ENCODE measurements around the gene EPHX1. TPM values are rescaled to one million over a fixed set of nuclear protein-coding genes. Genes with fewer than 3 reads are reported as not detected.
"Not testable (repeated sequence)": the region's sequence is repeated elsewhere in the genome, so short reads cannot be mapped to it uniquely, and the experiment has no call there.

Gene EPHX1
- total and polyA plus RNA-seq, 4 donors: 93.8 to 1,448 (median 204) TPM

DNA sequence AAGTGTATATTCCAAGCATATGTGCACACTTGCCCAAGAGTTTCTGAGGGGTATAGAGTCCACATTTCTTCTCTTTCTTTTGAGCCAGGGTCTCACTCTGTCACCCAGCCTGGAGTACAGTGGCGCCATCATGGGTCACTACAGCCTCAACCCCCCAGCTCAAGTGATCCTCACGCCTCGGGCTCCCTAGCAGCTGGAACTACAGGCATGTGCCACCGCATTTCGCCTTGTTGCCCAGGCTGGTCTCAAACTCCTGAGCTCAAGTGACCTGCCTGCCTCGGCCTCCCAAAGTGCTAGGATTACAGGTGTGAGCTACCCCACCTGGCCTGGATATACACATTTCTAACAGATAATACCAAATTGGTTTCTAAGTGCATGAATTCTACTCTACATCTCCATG lies 49.4 kb upstream of the EPHX1 start:
- peaks cover 0 to 3% (median under 1%) of the 10 kb centered on the region in 4 donors for H3K4me1 ChIP-seq (ENCODE audit: control insufficient read depth in 4 of 4, insufficient read depth in 4 of 4, low read length in 3 of 4)
- no peak for DNase-seq (ENCODE audit: low spot score)
- H3K9me3 ChIP-seq (ENCODE audit: control insufficient read depth in 4 of 4, low read length in 3 of 4): no peaks in the 10 kb centered on the region
- no peaks in the 10 kb centered on the region for H3K27me3 ChIP-seq (ENCODE audit: control insufficient read depth in 4 of 4, insufficient read depth in 4 of 4, low read length in 3 of 4)
- 96% methylated on average over 6 of the region's 6 CpGs for WGBS
- no peaks in the 10 kb centered on the region for H3K36me3 ChIP-seq (ENCODE audit: control insufficient read depth in 4 of 4, insufficient read depth in 3 of 4, low read depth in 1 of 4, low read length in 3 of 4)
- TF ChIP-seq, protein P1, sequence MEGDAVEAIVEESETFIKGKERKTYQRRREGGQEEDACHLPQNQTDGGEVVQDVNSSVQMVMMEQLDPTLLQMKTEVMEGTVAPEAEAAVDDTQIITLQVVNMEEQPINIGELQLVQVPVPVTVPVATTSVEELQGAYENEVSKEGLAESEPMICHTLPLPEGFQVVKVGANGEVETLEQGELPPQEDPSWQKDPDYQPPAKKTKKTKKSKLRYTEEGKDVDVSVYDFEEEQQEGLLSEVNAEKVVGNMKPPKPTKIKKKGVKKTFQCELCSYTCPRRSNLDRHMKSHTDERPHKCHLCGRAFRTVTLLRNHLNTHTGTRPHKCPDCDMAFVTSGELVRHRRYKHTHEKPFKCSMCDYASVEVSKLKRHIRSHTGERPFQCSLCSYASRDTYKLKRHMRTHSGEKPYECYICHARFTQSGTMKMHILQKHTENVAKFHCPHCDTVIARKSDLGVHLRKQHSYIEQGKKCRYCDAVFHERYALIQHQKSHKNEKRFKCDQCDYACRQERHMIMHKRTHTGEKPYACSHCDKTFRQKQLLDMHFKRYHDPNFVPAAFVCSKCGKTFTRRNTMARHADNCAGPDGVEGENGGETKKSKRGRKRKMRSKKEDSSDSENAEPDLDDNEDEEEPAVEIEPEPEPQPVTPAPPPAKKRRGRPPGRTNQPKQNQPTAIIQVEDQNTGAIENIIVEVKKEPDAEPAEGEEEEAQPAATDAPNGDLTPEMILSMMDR (IDR thresholded peaks at IDR 0.05; ENCODE audit: low read depth, low read length, missing input control): no peak
- TF ChIP-seq TAF1 (conservative IDR thresholded peaks at IDR 0.05) (no peak), YY1 (IDR thresholded peaks at IDR 0.05) (no peak), GABPA (IDR thresholded peaks at IDR 0.05 in 1 of 2, conservative IDR thresholded peaks at IDR 0.05 in 1 of 2) (no peak), JUND (IDR thresholded peaks at IDR 0.05) (no peak), EGR1 (IDR thresholded peaks at IDR 0.05; ENCODE audit: low read depth in 2 of 2) (no peak), NR2F2 (IDR thresholded peaks at IDR 0.05) (no peak), SP1 (IDR thresholded peaks at IDR 0.05) (no peak), HNF4G (IDR thresholded peaks at IDR 0.05) (no peak), HNF4A (conservative IDR thresholded peaks at IDR 0.05) (no peak), RAD21 (IDR thresholded peaks at IDR 0.05) (no peak), RXRA (IDR thresholded peaks at IDR 0.05) (no peak), FOXA2 (IDR thresholded peaks at IDR 0.05) (no peak), FOXA1 (IDR thresholded peaks at IDR 0.05) (no peak)
- TF ChIP-seq, protein P2, sequence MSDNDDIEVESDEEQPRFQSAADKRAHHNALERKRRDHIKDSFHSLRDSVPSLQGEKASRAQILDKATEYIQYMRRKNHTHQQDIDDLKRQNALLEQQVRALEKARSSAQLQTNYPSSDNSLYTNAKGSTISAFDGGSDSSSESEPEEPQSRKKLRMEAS (IDR thresholded peaks at IDR 0.05): no peak
- TF ChIP-seq, protein P3, sequence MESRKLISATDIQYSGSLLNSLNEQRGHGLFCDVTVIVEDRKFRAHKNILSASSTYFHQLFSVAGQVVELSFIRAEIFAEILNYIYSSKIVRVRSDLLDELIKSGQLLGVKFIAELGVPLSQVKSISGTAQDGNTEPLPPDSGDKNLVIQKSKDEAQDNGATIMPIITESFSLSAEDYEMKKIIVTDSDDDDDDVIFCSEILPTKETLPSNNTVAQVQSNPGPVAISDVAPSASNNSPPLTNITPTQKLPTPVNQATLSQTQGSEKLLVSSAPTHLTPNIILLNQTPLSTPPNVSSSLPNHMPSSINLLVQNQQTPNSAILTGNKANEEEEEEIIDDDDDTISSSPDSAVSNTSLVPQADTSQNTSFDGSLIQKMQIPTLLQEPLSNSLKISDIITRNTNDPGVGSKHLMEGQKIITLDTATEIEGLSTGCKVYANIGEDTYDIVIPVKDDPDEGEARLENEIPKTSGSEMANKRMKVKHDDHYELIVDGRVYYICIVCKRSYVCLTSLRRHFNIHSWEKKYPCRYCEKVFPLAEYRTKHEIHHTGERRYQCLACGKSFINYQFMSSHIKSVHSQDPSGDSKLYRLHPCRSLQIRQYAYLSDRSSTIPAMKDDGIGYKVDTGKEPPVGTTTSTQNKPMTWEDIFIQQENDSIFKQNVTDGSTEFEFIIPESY (IDR thresholded peaks at IDR 0.05): no peak
- TF ChIP-seq, protein P4, sequence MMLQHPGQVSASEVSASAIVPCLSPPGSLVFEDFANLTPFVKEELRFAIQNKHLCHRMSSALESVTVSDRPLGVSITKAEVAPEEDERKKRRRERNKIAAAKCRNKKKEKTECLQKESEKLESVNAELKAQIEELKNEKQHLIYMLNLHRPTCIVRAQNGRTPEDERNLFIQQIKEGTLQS (IDR thresholded peaks at IDR 0.05): no peak
- TF ChIP-seq, protein P5, sequence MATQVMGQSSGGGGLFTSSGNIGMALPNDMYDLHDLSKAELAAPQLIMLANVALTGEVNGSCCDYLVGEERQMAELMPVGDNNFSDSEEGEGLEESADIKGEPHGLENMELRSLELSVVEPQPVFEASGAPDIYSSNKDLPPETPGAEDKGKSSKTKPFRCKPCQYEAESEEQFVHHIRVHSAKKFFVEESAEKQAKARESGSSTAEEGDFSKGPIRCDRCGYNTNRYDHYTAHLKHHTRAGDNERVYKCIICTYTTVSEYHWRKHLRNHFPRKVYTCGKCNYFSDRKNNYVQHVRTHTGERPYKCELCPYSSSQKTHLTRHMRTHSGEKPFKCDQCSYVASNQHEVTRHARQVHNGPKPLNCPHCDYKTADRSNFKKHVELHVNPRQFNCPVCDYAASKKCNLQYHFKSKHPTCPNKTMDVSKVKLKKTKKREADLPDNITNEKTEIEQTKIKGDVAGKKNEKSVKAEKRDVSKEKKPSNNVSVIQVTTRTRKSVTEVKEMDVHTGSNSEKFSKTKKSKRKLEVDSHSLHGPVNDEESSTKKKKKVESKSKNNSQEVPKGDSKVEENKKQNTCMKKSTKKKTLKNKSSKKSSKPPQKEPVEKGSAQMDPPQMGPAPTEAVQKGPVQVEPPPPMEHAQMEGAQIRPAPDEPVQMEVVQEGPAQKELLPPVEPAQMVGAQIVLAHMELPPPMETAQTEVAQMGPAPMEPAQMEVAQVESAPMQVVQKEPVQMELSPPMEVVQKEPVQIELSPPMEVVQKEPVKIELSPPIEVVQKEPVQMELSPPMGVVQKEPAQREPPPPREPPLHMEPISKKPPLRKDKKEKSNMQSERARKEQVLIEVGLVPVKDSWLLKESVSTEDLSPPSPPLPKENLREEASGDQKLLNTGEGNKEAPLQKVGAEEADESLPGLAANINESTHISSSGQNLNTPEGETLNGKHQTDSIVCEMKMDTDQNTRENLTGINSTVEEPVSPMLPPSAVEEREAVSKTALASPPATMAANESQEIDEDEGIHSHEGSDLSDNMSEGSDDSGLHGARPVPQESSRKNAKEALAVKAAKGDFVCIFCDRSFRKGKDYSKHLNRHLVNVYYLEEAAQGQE (IDR thresholded peaks at IDR 0.05): no peak
- H3K4me3 ChIP-seq (ENCODE audit: low read depth in 1 of 3, low read length in 3 of 3): no peak overlapping the region
- no peak overlapping the region for H3K9ac ChIP-seq (ENCODE audit: low read depth in 1 of 2, low read length in 2 of 2)
- no peak overlapping the region for H3K27ac ChIP-seq (ENCODE audit: low read depth in 1 of 2, low read length in 2 of 2)

DNA sequence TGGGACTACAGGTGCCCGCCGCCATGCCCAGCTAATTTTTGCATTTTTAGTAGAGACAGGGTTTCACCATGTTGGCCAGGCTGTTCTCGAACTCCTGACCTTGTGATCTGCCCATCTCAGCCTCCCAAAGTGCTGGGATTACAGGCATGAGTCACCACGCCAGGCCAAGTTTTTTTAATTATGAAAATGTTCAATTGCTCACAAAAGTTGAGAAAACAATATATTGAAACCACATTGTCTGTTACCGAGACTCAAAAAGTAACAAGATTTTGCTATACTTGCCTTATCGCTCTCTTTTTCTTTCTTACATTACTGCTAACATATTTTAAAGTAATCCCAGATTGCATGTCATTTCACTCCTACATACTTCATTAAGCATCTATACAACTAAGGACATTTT lies 48.5 kb upstream of the EPHX1 start:
- DNase-seq (ENCODE audit: low spot score); H3K9ac ChIP-seq (ENCODE audit: low read depth in 1 of 2, low read length in 2 of 2); H3K4me1 ChIP-seq (ENCODE audit: control insufficient read depth in 4 of 4, insufficient read depth in 4 of 4, low read length in 3 of 4); H3K27ac ChIP-seq (ENCODE audit: low read depth in 1 of 2, low read length in 2 of 2); H3K9me3 ChIP-seq (ENCODE audit: control insufficient read depth in 4 of 4, low read length in 3 of 4); H3K36me3 ChIP-seq (ENCODE audit: control insufficient read depth in 4 of 4, insufficient read depth in 3 of 4, low read depth in 1 of 4, low read length in 3 of 4); H3K4me3 ChIP-seq (ENCODE audit: low read depth in 1 of 3, low read length in 3 of 3); H3K27me3 ChIP-seq (ENCODE audit: control insufficient read depth in 4 of 4, insufficient read depth in 4 of 4, low read length in 3 of 4): not testable (repeated sequence)
- 87% methylated on average over 6 of the region's 6 CpGs for WGBS

Data from liver (tissue), 9 donors.